Esophagus muscularis mucosa (tissue), 4 donors: ENCODE data around the gene BST1. TPM values are rescaled to one million over a fixed set of nuclear protein-coding genes. Genes with fewer than 3 reads are reported as not detected.

Source experiments
- DNase-seq: peaks from one replicate; pipeline ENCODE4 v3.0.0-alpha.2; 2017; ENCODE audit errors: extremely low spot score
- H3K27ac ChIP-seq, 4 donors: fragments of 200-600 bp; sonication (generic); replicated peaks in 1 of 4; 1 replicate in 3 of 4; 2 replicates in 1 of 4; pipeline ENCODE4 v1.5.1; 2016 to 2019; ENCODE audit warnings: mild to moderate bottlenecking in 1 of 4
- H3K27me3 ChIP-seq, 4 donors: fragments of 200-600 bp; sonication (generic); one replicate each; pipeline versions ENCODE4 v1.5.1 to v1.6.0; 2016 to 2019
- H3K36me3 ChIP-seq, 4 donors: fragments of 200-600 bp; sonication (generic); one replicate each; pipeline ENCODE4 v1.5.1; 2016 to 2019
- H3K4me1 ChIP-seq, 4 donors: fragments of 200-600 bp; sonication (generic); one replicate each; pipeline ENCODE4 v1.5.1; 2016 to 2019
- H3K4me3 ChIP-seq, 4 donors: fragments of 200-600 bp; sonication (generic); 1 replicate in 2 of 4; 2 replicates in 2 of 4; pipeline ENCODE4 v1.5.1; 2016 to 2019; ENCODE audit warnings: mild to moderate bottlenecking in 4 of 4, moderate library complexity in 1 of 4
- H3K9me3 ChIP-seq, 4 donors: fragments of 200-600 bp; sonication (generic); 1 replicate in 3 of 4; 2 replicates in 1 of 4; pipeline ENCODE4 v1.5.1; 2016 to 2019
- EP300 ChIP-seq: sonication (generic); formaldehyde crosslinking; IDR thresholded peaks from one replicate; pipeline ENCODE4 v1.6.1; 2017; ENCODE audit warnings: antibody characterized with exemption
- POLR2A ChIP-seq: fragments of 450-650 bp; IDR thresholded peaks from one replicate; pipeline ENCODE4 v1.6.1; 2017; ENCODE audit warnings: antibody characterized with exemption, moderate library complexity, mild to moderate bottlenecking, low read depth
- POLR2AphosphoS5 ChIP-seq, 2 donors: sonication (generic); formaldehyde crosslinking; IDR thresholded peaks; one replicate each; pipeline ENCODE4 v1.6.1; 2017; ENCODE audit warnings: antibody characterized with exemption in 2 of 2
- WGBS: methylation state at CpG from one replicate; pipeline ENCODE4 v1.1.5; 2018; 5-methylcytosine and 5-hydroxymethylcytosine counted together
- intact Hi-C: fragments of 100-400 bp; cut with DNase I; formaldehyde crosslinking; loops from one replicate; pipeline ENCODE4 v1.15.1; 2023
- total RNA-seq, 4 donors: library from RNA; depleted of rRNA; stranded (reverse); fragments of >200 nt; gene quantifications; one replicate each; pipeline versions ENCODE4 v1.1.0 to v1.2.1, GENCODE V29; 2016
- TF ChIP-seq, protein P1 (sequence below), 3 experiments: fragments of 200-600 bp in 2 of 3; fragments of 450-650 bp in 1 of 3; sonication (generic) in 2 of 3; IDR thresholded peaks; one replicate each; pipeline ENCODE4 v1.5.1; 2017 to 2019; ENCODE audit warnings: antibody characterized with exemption in 3 of 3, mild to moderate bottlenecking in 2 of 3, moderate library complexity in 1 of 3

Gene BST1
- total RNA-seq, 4 donors from 2014 or later: 2.5 to 6.0 (median 4.3) TPM

DNA sequence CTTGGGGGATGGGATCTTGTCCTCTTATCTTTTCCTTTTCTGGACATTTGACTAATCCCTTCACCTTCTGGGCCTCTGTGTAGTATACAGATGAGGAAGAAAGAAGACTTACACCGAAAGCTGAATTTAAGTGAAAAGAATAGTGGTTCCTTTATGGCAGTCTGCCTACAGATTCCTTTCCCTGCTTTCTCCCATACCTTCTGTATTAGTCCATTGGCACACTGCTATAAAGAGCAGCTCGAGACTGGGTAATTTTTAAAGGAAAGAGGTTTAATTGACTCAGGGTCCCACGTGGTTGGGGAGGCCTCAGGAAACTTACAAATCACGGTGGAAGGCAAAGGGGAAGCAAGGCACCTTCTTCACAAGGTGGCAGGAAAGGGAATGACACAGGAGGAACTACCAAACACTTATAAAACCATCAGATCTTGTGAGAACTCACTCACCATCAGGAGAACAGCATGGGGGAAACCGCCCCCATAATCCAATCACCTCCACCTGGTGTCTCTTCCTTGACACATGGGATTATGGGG, 41.2 kb downstream of the BST1 start:
- H3K27me3 ChIP-seq: no peaks in the 10 kb centered on the region

DNA sequence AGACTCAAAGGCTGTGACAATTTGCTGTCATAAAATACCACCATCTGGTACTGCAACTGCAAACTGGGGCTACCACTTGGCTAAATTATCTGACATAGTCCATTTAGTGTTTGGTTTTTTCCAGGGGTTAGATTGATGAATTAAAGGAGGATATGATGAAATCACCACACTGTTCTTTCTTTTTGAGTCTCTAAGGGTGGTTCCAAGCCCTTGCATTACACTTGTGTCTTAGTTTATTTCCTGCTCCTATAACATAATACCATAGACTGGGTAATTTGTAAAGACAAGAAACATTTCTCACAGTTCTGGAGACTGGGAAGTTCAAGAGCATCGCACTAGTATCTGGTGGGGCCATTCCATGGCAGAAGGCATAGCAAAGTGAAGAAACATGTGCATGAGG, 43.2 kb downstream of the BST1 start:
- no peak for DNase-seq
- 91% methylated on average over 1 of the region's 1 CpG for WGBS
- TF ChIP-seq POLR2AphosphoS5 (IDR thresholded peaks at IDR 0.05): no peak
- TF ChIP-seq POLR2A: no peak
- TF ChIP-seq EP300: no peak
- TF ChIP-seq, protein P1, sequence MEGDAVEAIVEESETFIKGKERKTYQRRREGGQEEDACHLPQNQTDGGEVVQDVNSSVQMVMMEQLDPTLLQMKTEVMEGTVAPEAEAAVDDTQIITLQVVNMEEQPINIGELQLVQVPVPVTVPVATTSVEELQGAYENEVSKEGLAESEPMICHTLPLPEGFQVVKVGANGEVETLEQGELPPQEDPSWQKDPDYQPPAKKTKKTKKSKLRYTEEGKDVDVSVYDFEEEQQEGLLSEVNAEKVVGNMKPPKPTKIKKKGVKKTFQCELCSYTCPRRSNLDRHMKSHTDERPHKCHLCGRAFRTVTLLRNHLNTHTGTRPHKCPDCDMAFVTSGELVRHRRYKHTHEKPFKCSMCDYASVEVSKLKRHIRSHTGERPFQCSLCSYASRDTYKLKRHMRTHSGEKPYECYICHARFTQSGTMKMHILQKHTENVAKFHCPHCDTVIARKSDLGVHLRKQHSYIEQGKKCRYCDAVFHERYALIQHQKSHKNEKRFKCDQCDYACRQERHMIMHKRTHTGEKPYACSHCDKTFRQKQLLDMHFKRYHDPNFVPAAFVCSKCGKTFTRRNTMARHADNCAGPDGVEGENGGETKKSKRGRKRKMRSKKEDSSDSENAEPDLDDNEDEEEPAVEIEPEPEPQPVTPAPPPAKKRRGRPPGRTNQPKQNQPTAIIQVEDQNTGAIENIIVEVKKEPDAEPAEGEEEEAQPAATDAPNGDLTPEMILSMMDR (IDR thresholded peaks at IDR 0.05): no peak
- intact Hi-C loops: no loop called here
- no peaks in the 10 kb centered on the region for H3K27me3 ChIP-seq
- no peak overlapping the region for H3K4me3 ChIP-seq
- no peaks in the 10 kb centered on the region for H3K36me3 ChIP-seq
- no peaks in the 10 kb centered on the region for H3K9me3 ChIP-seq
- no peak overlapping the region for H3K27ac ChIP-seq
- H3K4me1 ChIP-seq: no peaks in the 10 kb centered on the region

More for the DNA sequence above, 41.2 kb downstream of the BST1 start:
- Histone ChIP-seq H3K36me3 (no peaks in the 10 kb centered on the region), H3K4me1 (no peaks in the 10 kb centered on the region), H3K9me3 (no peaks in the 10 kb centered on the region), H3K4me3 (no peak overlapping the region), H3K27ac (no peak overlapping the region)
- intact Hi-C loops: no loop called here
- TF ChIP-seq, protein P1 (IDR thresholded peaks at IDR 0.05): no peak
- TF ChIP-seq POLR2AphosphoS5 (IDR thresholded peaks at IDR 0.05): no peak
- DNase-seq: no peak
- WGBS: 41% methylated on average over 5 of the region's 5 CpGs

DNA sequence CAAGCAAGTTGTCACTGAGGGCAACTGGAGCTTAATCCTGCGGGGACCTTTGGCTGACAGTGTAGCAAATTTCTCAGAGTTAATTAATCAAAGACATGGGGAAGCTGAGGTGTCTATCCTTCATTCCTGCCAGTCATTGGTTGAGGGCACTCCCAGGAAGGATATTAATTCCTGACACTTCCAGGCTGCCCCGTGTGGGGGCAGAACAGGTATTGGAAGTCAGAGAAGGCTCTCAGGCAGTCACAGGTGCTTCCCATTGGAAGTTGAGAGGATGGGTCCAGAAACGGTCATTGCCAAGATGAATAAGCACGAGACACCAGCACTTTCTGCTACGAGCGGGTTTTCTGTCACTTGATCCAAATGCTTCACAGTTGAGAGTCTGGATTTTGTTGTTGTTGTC, 46.1 kb downstream of the BST1 start:
- 68% methylated on average over 6 of the region's 6 CpGs for WGBS

DNA sequence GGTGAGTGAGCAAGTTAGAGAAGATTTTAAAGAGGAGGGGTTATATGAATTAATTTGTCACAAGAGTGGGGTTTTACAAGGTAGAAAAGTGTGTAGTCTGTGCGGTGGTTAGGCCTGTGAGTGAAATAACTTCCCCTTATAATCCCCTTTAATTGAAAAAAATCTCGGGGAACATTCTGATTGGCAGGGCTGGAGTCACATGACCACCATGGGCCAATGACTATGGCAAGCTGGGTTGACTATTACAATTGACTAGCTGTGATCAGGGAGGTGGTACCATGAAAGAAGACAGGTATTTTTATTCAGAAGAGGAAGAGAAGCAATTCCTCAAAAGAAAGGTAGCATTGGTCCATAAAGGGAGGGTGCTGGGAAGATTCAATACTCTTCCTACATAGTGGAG, 48.3 kb downstream of the BST1 start:
- WGBS: 96% methylated on average over 2 of the region's 2 CpGs
- H3K27ac ChIP-seq: no peak overlapping the region
- TF ChIP-seq EP300 (no peak), POLR2AphosphoS5 (IDR thresholded peaks at IDR 0.05) (no peak), POLR2A (no peak)
- TF ChIP-seq, protein P1 (IDR thresholded peaks at IDR 0.05): no peak
- peaks cover 0 to 7% (median 0%) of the 10 kb centered on the region in 4 donors for H3K4me1 ChIP-seq
- H3K27me3 ChIP-seq: no peaks in the 10 kb centered on the region
- no peak for DNase-seq
- H3K9me3 ChIP-seq: no peaks in the 10 kb centered on the region
- intact Hi-C loops: no loop called here
- no peak overlapping the region for H3K4me3 ChIP-seq
- H3K36me3 ChIP-seq: no peaks in the 10 kb centered on the region

More for the DNA sequence above, 46.1 kb downstream of the BST1 start:
- H3K4me1 ChIP-seq: peaks cover 0 to 3% (median 0%) of the 10 kb centered on the region in 4 donors
- H3K27ac ChIP-seq: no peak overlapping the region
- H3K4me3 ChIP-seq: no peak overlapping the region
- no peak for DNase-seq
- TF ChIP-seq, protein P1 (IDR thresholded peaks at IDR 0.05): no peak
- TF ChIP-seq EP300: no peak
- H3K9me3 ChIP-seq: no peaks in the 10 kb centered on the region
- intact Hi-C loops: no loop called here
- no peaks in the 10 kb centered on the region for H3K27me3 ChIP-seq
- no peaks in the 10 kb centered on the region for H3K36me3 ChIP-seq

DNA sequence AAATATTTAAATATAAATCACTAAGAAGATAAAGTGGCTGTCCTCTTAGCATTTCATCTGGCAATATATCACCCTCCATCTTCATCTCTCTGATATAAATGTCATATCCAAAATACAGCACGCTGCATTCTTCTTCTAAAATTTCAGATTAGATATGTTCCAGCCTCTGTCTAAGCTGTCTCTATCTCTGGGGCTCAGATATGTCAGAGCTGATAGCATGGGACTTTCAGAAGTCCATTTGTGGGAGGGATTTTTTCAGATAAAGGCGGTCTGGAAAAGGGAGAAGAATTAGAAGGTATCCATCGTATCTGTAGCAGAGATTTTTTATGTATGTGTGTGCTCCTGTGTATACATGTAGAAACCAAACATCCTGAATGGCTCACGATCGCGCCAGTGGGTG, 50.2 kb downstream of the BST1 start:
- Histone ChIP-seq H3K4me1 (peaks cover 0 to 7% (median 0%) of the 10 kb centered on the region in 4 donors), H3K9me3 (no peaks in the 10 kb centered on the region), H3K27me3 (no peaks in the 10 kb centered on the region), H3K27ac (no peak overlapping the region), H3K4me3 (no peak overlapping the region), H3K36me3 (no peaks in the 10 kb centered on the region)
- no peak for DNase-seq
- intact Hi-C loops: no loop called here
- no peak for TF ChIP-seq POLR2AphosphoS5 (IDR thresholded peaks at IDR 0.05)
- TF ChIP-seq, protein P1 (IDR thresholded peaks at IDR 0.05): no peak
- TF ChIP-seq POLR2A: no peak
- WGBS: 87% methylated on average over 6 of the region's 6 CpGs
